Fibroblast of lung (primary cell): ENCODE results near the gene DNAH10.

Experiments used
- CTCF ChIP-seq, 2 donors: IDR thresholded peaks in 1 of 2; conservative IDR thresholded peaks in 1 of 2; 1 replicate in 1 of 2; 2 replicates in 1 of 2; pipeline ENCODE4 v1.5.1; 2011 to 2012; ENCODE audit warnings: low read length in 2 of 2, control low read depth in 1 of 2, inconsistent platforms in 1 of 2, low read depth in 1 of 2, mild to moderate bottlenecking in 1 of 2
- EZH2 ChIP-seq: IDR thresholded peaks from 2 replicates; pipeline ENCODE4 v1.5.1; 2012; ENCODE audit warnings: low read length, control low read depth, mild to moderate bottlenecking; ENCODE audit errors: missing control alignments

- no peak for TF ChIP-seq CTCF (conservative IDR thresholded peaks at IDR 0.05 in 1 of 2, IDR thresholded peaks at IDR 0.05 in 1 of 2; ENCODE audit: low read depth in 1 of 2, low read length in 2 of 2)
- TF ChIP-seq EZH2: no peak
Observed at GRCh38 chr12:123731596-123731995, 30.5 kb upstream of the DNAH10 start.
